Upper lobe of left lung (tissue), 6 donors: Measurements from ENCODE around the gene INKA2. TPM values are rescaled to one million over a fixed set of nuclear protein-coding genes. Genes with fewer than 3 reads are reported as not detected.

ENCODE experiments used
- ATAC-seq, 2 donors: fragments of 200-7000 bp; cut with Tn5 transposase; one replicate each; pipeline ENCODE4 v1.9.1; 2022; ENCODE audit warnings: mild to moderate bottlenecking in 2 of 2, moderate library complexity in 2 of 2; ENCODE audit not compliant: low FRiP score in 2 of 2
- DNase-seq, 2 donors: peaks; one replicate each; pipeline ENCODE4 v3.0.0-alpha.2; 2019 to 2020
- H3K27ac ChIP-seq, 4 donors: fragments of 200-600 bp; sonication (generic); one replicate each; pipeline ENCODE4 v1.5.1; 2016 to 2019
- H3K27me3 ChIP-seq, 4 donors: fragments of 200-600 bp; sonication (generic); one replicate each; pipeline ENCODE4 v1.5.1; 2017 to 2019
- H3K36me3 ChIP-seq, 4 donors: fragments of 200-600 bp; sonication (generic); one replicate each; pipeline ENCODE4 v1.5.1; 2016 to 2019
- H3K4me1 ChIP-seq, 4 donors: fragments of 200-600 bp; sonication (generic); one replicate each; pipeline ENCODE4 v1.5.1; 2018 to 2019
- H3K4me3 ChIP-seq, 4 donors: fragments of 200-600 bp; sonication (generic); one replicate each; pipeline ENCODE4 v1.5.1; 2017 to 2019; ENCODE audit warnings: mild to moderate bottlenecking in 2 of 4, moderate library complexity in 1 of 4
- H3K9me3 ChIP-seq, 4 donors: fragments of 200-600 bp; sonication (generic); one replicate each; pipeline ENCODE4 v1.5.1; 2018 to 2019
- CTCF ChIP-seq, 6 experiments: fragments of 450-650 bp in 4 of 6; fragments of 200-600 bp in 2 of 6; sonication (generic) in 2 of 6; IDR thresholded peaks; one replicate each; pipeline ENCODE4 v1.5.1; 2016 to 2019; ENCODE audit warnings: antibody characterized with exemption in 6 of 6
- EP300 ChIP-seq, 4 donors: sonication (generic); formaldehyde crosslinking; IDR thresholded peaks; one replicate each; pipeline ENCODE4 v1.5.1; 2017; ENCODE audit warnings: antibody characterized with exemption in 4 of 4, control low read depth in 2 of 4
- POLR2A ChIP-seq, 4 donors: fragments of 450-650 bp; IDR thresholded peaks; one replicate each; pipeline ENCODE4 v1.5.1; 2016 to 2017; ENCODE audit warnings: antibody characterized with exemption in 4 of 4, mild to moderate bottlenecking in 2 of 4
- POLR2AphosphoS5 ChIP-seq, 2 donors: sonication (generic); formaldehyde crosslinking; IDR thresholded peaks; one replicate each; pipeline ENCODE4 v1.5.1; 2017; ENCODE audit warnings: antibody characterized with exemption in 2 of 2
- WGBS, 2 donors: methylation state at CpG; one replicate each; pipeline ENCODE4 v1.1.5; 2017 to 2018; 5-methylcytosine and 5-hydroxymethylcytosine counted together
- total RNA-seq, 6 donors: library from RNA; depleted of rRNA in 4 of 6; stranded (reverse); fragments of >200 nt in 4 of 6; gene quantifications; one replicate each; pipeline versions ENCODE4 v1.1.0 to v1.2.1, GENCODE V29; 2016 to 2021
- donor health status: DM: no; HTN: no; CAD: no; lungs with moderate emphysema.
- donor health status: DM: no; HTN: yes; CAD: no; lungs with severe emphysema.

INKA2 gene
- total RNA-seq, 6 donors from 2014 or later = 4.5 to 11.5 (median 7.4) TPM

GRCh38 chr1:111778066-111778465 lies 38.9 kb upstream of the INKA2 start:
- no peaks in the 10 kb centered on the region for H3K9me3 ChIP-seq
- H3K4me3 ChIP-seq = no peak overlapping the region
- no peak overlapping the region for H3K27ac ChIP-seq
- no peak for ATAC-seq
- H3K4me1 ChIP-seq = no peaks in the 10 kb centered on the region
- no peaks in the 10 kb centered on the region for H3K27me3 ChIP-seq
- no peaks in the 10 kb centered on the region for H3K36me3 ChIP-seq
- TF ChIP-seq CTCF (IDR thresholded peaks at IDR 0.05) (no peak), EP300 (IDR thresholded peaks at IDR 0.05) (no peak), POLR2A (IDR thresholded peaks at IDR 0.05) (no peak), POLR2AphosphoS5 (IDR thresholded peaks at IDR 0.05) (no peak)
- no peak for DNase-seq
- 84 to 87% methylated on average over 6 of the region's 6 CpGs for WGBS, 2 donors

- H3K4me1 ChIP-seq = no peaks in the 10 kb centered on the region
- H3K36me3 ChIP-seq = no peaks in the 10 kb centered on the region
- DNase-seq = no peak
- no peaks in the 10 kb centered on the region for H3K9me3 ChIP-seq
- WGBS, 2 donors = 80 to 95% methylated on average over 1 of the region's 1 CpG
- no peak overlapping the region for H3K4me3 ChIP-seq
- ATAC-seq = no peak
- no peak for TF ChIP-seq EP300 (IDR thresholded peaks at IDR 0.05)
- no peak for TF ChIP-seq POLR2AphosphoS5 (IDR thresholded peaks at IDR 0.05)
- TF ChIP-seq CTCF (IDR thresholded peaks at IDR 0.05) = no peak
- TF ChIP-seq POLR2A (IDR thresholded peaks at IDR 0.05) = no peak
- no peak overlapping the region for H3K27ac ChIP-seq
- H3K27me3 ChIP-seq = no peaks in the 10 kb centered on the region
Observed at GRCh38 chr1:111777301-111777700, 38.1 kb upstream of the INKA2 start.

- ATAC-seq = no peak
Observed at GRCh38 chr1:111776861-111777260, 37.7 kb upstream of the INKA2 start.

GRCh38 chr1:111776391-111776790 lies 37.2 kb upstream of the INKA2 start:
- 79 to 85% methylated on average over 2 of the region's 2 CpGs for WGBS, 2 donors
- Histone ChIP-seq H3K9me3 (no peaks in the 10 kb centered on the region), H3K36me3 (no peaks in the 10 kb centered on the region), H3K27me3 (no peaks in the 10 kb centered on the region), H3K4me3 (no peak overlapping the region), H3K27ac (no peak overlapping the region), H3K4me1 (no peaks in the 10 kb centered on the region)
- DNase-seq (no peak), ATAC-seq (no peak)
- TF ChIP-seq POLR2AphosphoS5 (IDR thresholded peaks at IDR 0.05) = no peak
- no peak for TF ChIP-seq POLR2A (IDR thresholded peaks at IDR 0.05)
- TF ChIP-seq CTCF (IDR thresholded peaks at IDR 0.05) = no peak
- TF ChIP-seq EP300 (IDR thresholded peaks at IDR 0.05) = no peak

More at GRCh38 chr1:111776861-111777260, 37.7 kb upstream of the INKA2 start:
- Histone ChIP-seq H3K4me1 (no peaks in the 10 kb centered on the region), H3K9me3 (no peaks in the 10 kb centered on the region), H3K36me3 (no peaks in the 10 kb centered on the region), H3K27ac (no peak overlapping the region), H3K4me3 (no peak overlapping the region), H3K27me3 (no peaks in the 10 kb centered on the region)
- no peak for DNase-seq
- 84 to 91% methylated on average over 8 of the region's 8 CpGs for WGBS, 2 donors
- TF ChIP-seq EP300 (IDR thresholded peaks at IDR 0.05) (no peak), POLR2AphosphoS5 (IDR thresholded peaks at IDR 0.05) (no peak), POLR2A (IDR thresholded peaks at IDR 0.05) (no peak), CTCF (IDR thresholded peaks at IDR 0.05) (no peak)

- no peaks in the 10 kb centered on the region for H3K4me1 ChIP-seq
- ATAC-seq (no peak), DNase-seq (no peak)
- H3K9me3 ChIP-seq = no peaks in the 10 kb centered on the region
- H3K4me3 ChIP-seq = no peak overlapping the region
- peaks cover 0 to 1% (median 0%) of the 10 kb centered on the region in 4 donors for H3K36me3 ChIP-seq
- TF ChIP-seq CTCF (IDR thresholded peaks at IDR 0.05) (no peak), EP300 (IDR thresholded peaks at IDR 0.05) (no peak), POLR2A (IDR thresholded peaks at IDR 0.05) (no peak), POLR2AphosphoS5 (IDR thresholded peaks at IDR 0.05) (no peak)
- no peaks in the 10 kb centered on the region for H3K27me3 ChIP-seq
- 77 to 81% methylated on average over 5 to 9 of the region's 9 CpGs for WGBS, 2 donors
- no peak overlapping the region for H3K27ac ChIP-seq
Observed at GRCh38 chr1:111775966-111776365, 36.8 kb upstream of the INKA2 start.
